IPS-15b (cell line): ENCODE results near the gene LINC00237.

ENCODE experiments used
- H3K27me3 ChIP-seq: one replicate; pipeline ENCODE4 v1.6.1; 2013; ENCODE audit warnings: low read length; ENCODE audit not compliant: control insufficient read depth, insufficient read depth
- H3K36me3 ChIP-seq: one replicate; pipeline ENCODE4 v1.6.1; 2013; ENCODE audit warnings: low read length; ENCODE audit not compliant: control insufficient read depth, insufficient read depth
- H3K4me1 ChIP-seq: one replicate; pipeline ENCODE4 v1.6.1; 2013; ENCODE audit warnings: mild to moderate bottlenecking, low read length; ENCODE audit not compliant: control insufficient read depth, insufficient read depth
- H3K4me3 ChIP-seq: one replicate; pipeline ENCODE4 v1.5.1; 2013; ENCODE audit warnings: low read depth, low read length
- H3K9ac ChIP-seq: one replicate; pipeline ENCODE4 v1.6.1; 2013; ENCODE audit warnings: low read depth, mild to moderate bottlenecking, low read length
- H3K9me3 ChIP-seq: one replicate; pipeline ENCODE4 v1.6.1; 2013; ENCODE audit warnings: mild to moderate bottlenecking, low read length; ENCODE audit not compliant: control insufficient read depth, insufficient read depth

The LINC00237 gene

GRCh38 chr20:21089391-21089790 is 16.8 kb downstream of the LINC00237 start:
- no peak overlapping the region for H3K4me3 ChIP-seq
- H3K36me3 ChIP-seq, result no peaks in the 10 kb centered on the region
- H3K9ac ChIP-seq, result no peak overlapping the region
- no peaks in the 10 kb centered on the region for H3K9me3 ChIP-seq
- peaks cover 5% of the 10 kb centered on the region for H3K27me3 ChIP-seq
- H3K4me1 ChIP-seq, result peaks cover 26% of the 10 kb centered on the region

GRCh38 chr20:21087862-21088540 is 18.2 kb downstream of the LINC00237 start:
- Histone ChIP-seq H3K36me3 (no peaks in the 10 kb centered on the region), H3K4me1 (peaks cover 26% of the 10 kb centered on the region), H3K9ac (no peak overlapping the region), H3K27me3 (no peaks in the 10 kb centered on the region), H3K9me3 (no peaks in the 10 kb centered on the region), H3K4me3 (no peak overlapping the region)

GRCh38 chr20:21083825-21084325 is 22.3 kb downstream of the LINC00237 start:
- Histone ChIP-seq H3K9me3 (no peaks in the 10 kb centered on the region), H3K4me1 (peaks cover 5% of the 10 kb centered on the region), H3K27me3 (no peaks in the 10 kb centered on the region), H3K9ac (no peak overlapping the region), H3K4me3 (no peak overlapping the region), H3K36me3 (no peaks in the 10 kb centered on the region)

GRCh38 chr20:21082584-21082983 is 23.6 kb downstream of the LINC00237 start:
- Histone ChIP-seq H3K36me3 (no peaks in the 10 kb centered on the region), H3K9ac (no peak overlapping the region), H3K27me3 (no peaks in the 10 kb centered on the region), H3K4me1 (no peaks in the 10 kb centered on the region), H3K4me3 (no peak overlapping the region), H3K9me3 (no peaks in the 10 kb centered on the region)

- no peak overlapping the region for H3K9ac ChIP-seq
Observed at GRCh38 chr20:21077809-21078345, 28.3 kb downstream of the LINC00237 start.

GRCh38 chr20:21076073-21076472 is 30.1 kb downstream of the LINC00237 start:
- no peaks in the 10 kb centered on the region for H3K4me1 ChIP-seq
- H3K36me3 ChIP-seq, result no peaks in the 10 kb centered on the region
- no peak overlapping the region for H3K4me3 ChIP-seq
- no peak overlapping the region for H3K9ac ChIP-seq
- no peaks in the 10 kb centered on the region for H3K27me3 ChIP-seq
- H3K9me3 ChIP-seq, result no peaks in the 10 kb centered on the region

More at GRCh38 chr20:21077809-21078345, 28.3 kb downstream of the LINC00237 start:
- no peaks in the 10 kb centered on the region for H3K4me1 ChIP-seq
- H3K9me3 ChIP-seq, result no peaks in the 10 kb centered on the region
- no peaks in the 10 kb centered on the region for H3K36me3 ChIP-seq
- H3K27me3 ChIP-seq, result no peaks in the 10 kb centered on the region
- no peak overlapping the region for H3K4me3 ChIP-seq

- H3K36me3 ChIP-seq, result no peaks in the 10 kb centered on the region
- H3K9ac ChIP-seq, result no peak overlapping the region
- no peaks in the 10 kb centered on the region for H3K27me3 ChIP-seq
- H3K4me1 ChIP-seq, result no peaks in the 10 kb centered on the region
- no peak overlapping the region for H3K4me3 ChIP-seq
- H3K9me3 ChIP-seq, result no peaks in the 10 kb centered on the region
Observed at GRCh38 chr20:21075471-21075870, 30.7 kb downstream of the LINC00237 start.

GRCh38 chr20:21074605-21075336 is 31.4 kb downstream of the LINC00237 start:
- Histone ChIP-seq H3K27me3 (no peaks in the 10 kb centered on the region), H3K9me3 (no peaks in the 10 kb centered on the region), H3K4me3 (no peak overlapping the region), H3K36me3 (no peaks in the 10 kb centered on the region), H3K4me1 (no peaks in the 10 kb centered on the region), H3K9ac (no peak overlapping the region)

- H3K4me3 ChIP-seq, result no peak overlapping the region
- H3K27me3 ChIP-seq, result no peaks in the 10 kb centered on the region
- no peak overlapping the region for H3K9ac ChIP-seq
- H3K4me1 ChIP-seq, result no peaks in the 10 kb centered on the region
- no peaks in the 10 kb centered on the region for H3K36me3 ChIP-seq
- no peaks in the 10 kb centered on the region for H3K9me3 ChIP-seq
Observed at GRCh38 chr20:21067255-21067654, 38.9 kb downstream of the LINC00237 start.

- no peak overlapping the region for H3K9ac ChIP-seq
- no peaks in the 10 kb centered on the region for H3K36me3 ChIP-seq
- H3K4me3 ChIP-seq, result no peak overlapping the region
- H3K27me3 ChIP-seq, result no peaks in the 10 kb centered on the region
- H3K4me1 ChIP-seq, result no peaks in the 10 kb centered on the region
- H3K9me3 ChIP-seq, result no peaks in the 10 kb centered on the region
Observed at GRCh38 chr20:21064924-21065323, 41.2 kb downstream of the LINC00237 start.

GRCh38 chr20:21063276-21063675 is 42.9 kb downstream of the LINC00237 start:
- Histone ChIP-seq H3K4me3 (no peak overlapping the region), H3K27me3 (no peaks in the 10 kb centered on the region), H3K9ac (no peak overlapping the region)

More at GRCh38 chr20:21063276-21063675, 42.9 kb downstream of the LINC00237 start:
- Histone ChIP-seq H3K4me1 (no peaks in the 10 kb centered on the region), H3K36me3 (no peaks in the 10 kb centered on the region), H3K9me3 (no peaks in the 10 kb centered on the region)
